Activated T-cell treated with anti-CD3 and anti-CD28 coated beads, Interleukin-2, amount 50 U/mL, for 72 hours (primary cell): ENCODE results near the gene RPS15. TPM values are rescaled to one million over a fixed set of nuclear protein-coding genes. Genes with fewer than 3 reads are reported as not detected.
A peak's percentile ranks its signal among the peaks of the same experiment; 100 is the strongest.
"Not testable (repeated sequence)": the region's sequence is repeated elsewhere in the genome, so short reads cannot be mapped to it uniquely, and the experiment has no call there.

ENCODE experiments used
- ATAC-seq, 2 donors: fragments of 150-1000 bp; cut with Tn5 transposase; replicated peaks in 1 of 2; 2 replicates each; pipeline ENCODE4 v1.10.0; 2021; ENCODE audit warnings: moderate library complexity in 2 of 2, mild to moderate bottlenecking in 1 of 2
- DNase-seq, 2 donors: peaks; one replicate each; pipeline ENCODE4 v3.0.0; 2021 to 2022; ENCODE audit warnings: mixed read lengths in 1 of 2
- H3K27ac Mint-ChIP-seq: one replicate; pipeline ENCODE4 v1.8.0; 2022; ENCODE audit warnings: mild to moderate bottlenecking, moderate library complexity, mixed read lengths
- H3K27me3 Mint-ChIP-seq: one replicate; pipeline ENCODE4 v1.8.0; 2022; ENCODE audit warnings: low read depth, mixed read lengths
- H3K36me3 Mint-ChIP-seq, 2 donors: one replicate each; pipeline ENCODE4 v1.8.0; 2022; ENCODE audit warnings: mixed read lengths in 2 of 2, mild to moderate bottlenecking in 1 of 2; ENCODE audit not compliant: insufficient read depth in 2 of 2
- H3K4me1 Mint-ChIP-seq: one replicate; pipeline ENCODE4 v1.8.0; 2022; ENCODE audit warnings: low read depth, mixed read lengths
- H3K4me3 Mint-ChIP-seq, 2 donors: one replicate each; pipeline ENCODE4 v1.8.0; 2022; ENCODE audit warnings: mild to moderate bottlenecking in 2 of 2, mixed read lengths in 2 of 2, moderate library complexity in 2 of 2
- H3K9me3 Mint-ChIP-seq, 2 donors: one replicate each; pipeline ENCODE4 v1.8.0; 2022; ENCODE audit warnings: mixed read lengths in 2 of 2
- total RNA-seq, 2 donors: library from RNA; stranded (reverse); gene quantifications; one replicate each; pipeline ENCODE4 v1.2.3, GENCODE V29; 2022

Gene RPS15
- total RNA-seq, 2 donors from 2014 or later: 1,293 to 1,490 TPM

- ATAC-seq (peak; percentile 48 to 60), DNase-seq (peak; percentile 71 to 74)
- H3K27me3 Mint-ChIP-seq: peaks cover 6% of the 10 kb centered on the region
- H3K9me3 Mint-ChIP-seq: no peaks in the 10 kb centered on the region
- no peaks in the 10 kb centered on the region for H3K36me3 Mint-ChIP-seq
- H3K4me3 Mint-ChIP-seq: peak overlapping the region; percentile 80 to 82
- peaks cover 4% of the 10 kb centered on the region for H3K4me1 Mint-ChIP-seq
- no peak overlapping the region for H3K27ac Mint-ChIP-seq
Measured at GRCh38 chr19:1470305-1471009, 32.3 kb downstream of the RPS15 start.

- H3K9me3 Mint-ChIP-seq: no peaks in the 10 kb centered on the region
- H3K36me3 Mint-ChIP-seq: no peaks in the 10 kb centered on the region
- peak overlapping the region; percentile 47 to 65 for H3K4me3 Mint-ChIP-seq
- peaks cover 6% of the 10 kb centered on the region for H3K27me3 Mint-ChIP-seq
- DNase-seq (peak in 1 of 2 donors; percentile 37), ATAC-seq (peak; percentile 27 to 38)
- peaks cover 4% of the 10 kb centered on the region for H3K4me1 Mint-ChIP-seq
- no peak overlapping the region for H3K27ac Mint-ChIP-seq
Measured at GRCh38 chr19:1471010-1471514, 32.9 kb downstream of the RPS15 start.

- Mint-ChIP-seq H3K27ac (no peak overlapping the region), H3K9me3 (no peaks in the 10 kb centered on the region), H3K36me3 (no peaks in the 10 kb centered on the region), H3K4me1 (peaks cover 6% of the 10 kb centered on the region), H3K27me3 (peaks cover 6% of the 10 kb centered on the region), H3K4me3 (peak overlapping the region; percentile 47 to 65)
- DNase-seq (no peak), ATAC-seq (no peak)
Measured at GRCh38 chr19:1471515-1472160, 33.4 kb downstream of the RPS15 start.

- Mint-ChIP-seq H3K27me3 (peaks cover 6% of the 10 kb centered on the region), H3K27ac (no peak overlapping the region), H3K4me3 (no peak overlapping the region), H3K4me1 (peaks cover 14% of the 10 kb centered on the region), H3K9me3 (no peaks in the 10 kb centered on the region), H3K36me3 (no peaks in the 10 kb centered on the region)
- ATAC-seq: no peak
- no peak for DNase-seq
Measured at GRCh38 chr19:1472231-1473084, 34.3 kb downstream of the RPS15 start.

GRCh38 chr19:1473085-1473851 is 35.1 kb downstream of the RPS15 start:
- Mint-ChIP-seq H3K4me3 (no peak overlapping the region), H3K9me3 (no peaks in the 10 kb centered on the region), H3K27me3 (peaks cover 6% of the 10 kb centered on the region), H3K27ac (no peak overlapping the region), H3K4me1 (peaks cover 22% of the 10 kb centered on the region), H3K36me3 (peaks cover 0 to 1% of the 10 kb centered on the region in 2 donors)
- no peak for ATAC-seq
- no peak for DNase-seq

- Mint-ChIP-seq H3K9me3 (no peaks in the 10 kb centered on the region), H3K36me3 (peaks cover 2 to 5% of the 10 kb centered on the region in 2 donors), H3K27ac (no peak overlapping the region), H3K27me3 (peaks cover 6% of the 10 kb centered on the region), H3K4me1 (peaks cover 28% of the 10 kb centered on the region), H3K4me3 (no peak overlapping the region)
- no peak for DNase-seq
- ATAC-seq: no peak
Measured at GRCh38 chr19:1474011-1474764, 36.0 kb downstream of the RPS15 start.

- no peak for ATAC-seq
- no peaks in the 10 kb centered on the region for H3K9me3 Mint-ChIP-seq
- DNase-seq: no peak
- H3K36me3 Mint-ChIP-seq: peaks cover 2 to 6% of the 10 kb centered on the region in 2 donors
- no peak overlapping the region for H3K27ac Mint-ChIP-seq
- peaks cover 6% of the 10 kb centered on the region for H3K27me3 Mint-ChIP-seq
- no peak overlapping the region for H3K4me3 Mint-ChIP-seq
- peaks cover 35% of the 10 kb centered on the region for H3K4me1 Mint-ChIP-seq
Measured at GRCh38 chr19:1474765-1475351, 36.7 kb downstream of the RPS15 start.

GRCh38 chr19:1475751-1476437 is 37.7 kb downstream of the RPS15 start:
- Mint-ChIP-seq H3K27ac (no peak overlapping the region), H3K9me3 (no peaks in the 10 kb centered on the region), H3K4me3 (no peak overlapping the region), H3K4me1 (peaks cover 31% of the 10 kb centered on the region), H3K36me3 (peaks cover 2 to 6% of the 10 kb centered on the region in 2 donors), H3K27me3 (peaks cover 6% of the 10 kb centered on the region)
- DNase-seq (no peak), ATAC-seq (no peak)

GRCh38 chr19:1477056-1477455 is 38.9 kb downstream of the RPS15 start:
- ATAC-seq: not testable (repeated sequence)
- H3K4me3 Mint-ChIP-seq: peak overlapping the region in 1 of 2 donors; percentile 8

GRCh38 chr19:1478934-1479707 is 40.9 kb downstream of the RPS15 start, which contains the start of gene C19orf25:
TSS of gene C19orf25 (minus strand) at chr19:1479215. CDS start at chr19:1478903, 312 bp downstream.
- Mint-ChIP-seq H3K4me3 (peak within 1 kb of the TSS; percentile 90 to 99), H3K9me3 (no peaks in the 10 kb centered on the region), H3K27ac (peak within 1 kb of the TSS; percentile 77), H3K36me3 (peaks cover 2 to 6% of the 10 kb centered on the region in 2 donors), H3K27me3 (no peaks in the 10 kb centered on the region), H3K4me1 (peaks cover 31% of the 10 kb centered on the region)
- ATAC-seq: peak; percentile 98 to 99
- DNase-seq: peak; percentile 96 to 97

More at GRCh38 chr19:1477056-1477455, 38.9 kb downstream of the RPS15 start:
- not testable (repeated sequence) for H3K36me3 Mint-ChIP-seq, H3K9me3 Mint-ChIP-seq, DNase-seq, H3K27me3 Mint-ChIP-seq, H3K27ac Mint-ChIP-seq
- peaks cover 31% of the 10 kb centered on the region for H3K4me1 Mint-ChIP-seq
